Left ventricle myocardium inferior (tissue), 1 donor: ENCODE measurements around the gene NLRP1. TPM values are rescaled to one million over a fixed set of nuclear protein-coding genes. Genes with fewer than 3 reads are reported as not detected.

Experiments
- DNase-seq: peaks from one replicate; pipeline ENCODE4 v3.0.0-alpha.2; 2020
- H3K27ac ChIP-seq: fragments of 200-600 bp; replicated peaks from 2 replicates; pipeline ENCODE4 v1.8.0; 2021
- H3K27me3 ChIP-seq: fragments of 200-600 bp; 2 replicates; pipeline ENCODE4 v1.8.0; 2021; ENCODE audit warnings: low read depth
- H3K36me3 ChIP-seq: fragments of 200-600 bp; 2 replicates; pipeline ENCODE4 v1.8.0; 2021
- H3K4me1 ChIP-seq: fragments of 200-600 bp; 2 replicates; pipeline ENCODE4 v1.8.0; 2021
- H3K4me3 ChIP-seq: fragments of 200-600 bp; 2 replicates; pipeline ENCODE4 v1.8.0; 2021; ENCODE audit warnings: mild to moderate bottlenecking, moderate library complexity
- H3K9me3 ChIP-seq: fragments of 200-600 bp; replicated peaks from 2 replicates; pipeline ENCODE4 v1.8.0; 2021
- intact Hi-C: fragments of 100-400 bp; cut with micrococcal nuclease; formaldehyde crosslinking; loops from one replicate; pipeline ENCODE4 v1.11.0; 2022
- total RNA-seq: library from RNA; stranded (reverse); fragmentation: NEBNext Ultra II Directional; extraction: Animal tissue kit (Norgen Biotek cat#: 25700); gene quantifications from one replicate; pipeline ENCODE4 v1.2.1, GENCODE V29; 2021
- TF ChIP-seq, protein P1 (sequence below): fragments of 200-600 bp; IDR thresholded peaks from 2 replicates; pipeline ENCODE4 v1.8.0; 2021; ENCODE audit warnings: antibody characterized with exemption, mild to moderate bottlenecking, borderline replicate concordance
- donor health status: DM: no; HTN: yes; CAD: no; lungs with severe emphysema.

The NLRP1 gene
- total RNA-seq, 1 donor from 2014 or later, result 8.3 TPM

GRCh38 chr17:5523249-5523648 is 61.1 kb downstream of the NLRP1 start:
- H3K4me1 ChIP-seq, result peaks cover 11% of the 10 kb centered on the region
- H3K36me3 ChIP-seq, result peaks cover 45% of the 10 kb centered on the region
- no peak overlapping the region for H3K4me3 ChIP-seq
- H3K27ac ChIP-seq, result no peak overlapping the region
- intact Hi-C loops, result no loop called here
- no peak for DNase-seq
- no peaks in the 10 kb centered on the region for H3K9me3 ChIP-seq
- no peaks in the 10 kb centered on the region for H3K27me3 ChIP-seq
- TF ChIP-seq, protein P1, sequence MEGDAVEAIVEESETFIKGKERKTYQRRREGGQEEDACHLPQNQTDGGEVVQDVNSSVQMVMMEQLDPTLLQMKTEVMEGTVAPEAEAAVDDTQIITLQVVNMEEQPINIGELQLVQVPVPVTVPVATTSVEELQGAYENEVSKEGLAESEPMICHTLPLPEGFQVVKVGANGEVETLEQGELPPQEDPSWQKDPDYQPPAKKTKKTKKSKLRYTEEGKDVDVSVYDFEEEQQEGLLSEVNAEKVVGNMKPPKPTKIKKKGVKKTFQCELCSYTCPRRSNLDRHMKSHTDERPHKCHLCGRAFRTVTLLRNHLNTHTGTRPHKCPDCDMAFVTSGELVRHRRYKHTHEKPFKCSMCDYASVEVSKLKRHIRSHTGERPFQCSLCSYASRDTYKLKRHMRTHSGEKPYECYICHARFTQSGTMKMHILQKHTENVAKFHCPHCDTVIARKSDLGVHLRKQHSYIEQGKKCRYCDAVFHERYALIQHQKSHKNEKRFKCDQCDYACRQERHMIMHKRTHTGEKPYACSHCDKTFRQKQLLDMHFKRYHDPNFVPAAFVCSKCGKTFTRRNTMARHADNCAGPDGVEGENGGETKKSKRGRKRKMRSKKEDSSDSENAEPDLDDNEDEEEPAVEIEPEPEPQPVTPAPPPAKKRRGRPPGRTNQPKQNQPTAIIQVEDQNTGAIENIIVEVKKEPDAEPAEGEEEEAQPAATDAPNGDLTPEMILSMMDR, result no peak

DNA sequence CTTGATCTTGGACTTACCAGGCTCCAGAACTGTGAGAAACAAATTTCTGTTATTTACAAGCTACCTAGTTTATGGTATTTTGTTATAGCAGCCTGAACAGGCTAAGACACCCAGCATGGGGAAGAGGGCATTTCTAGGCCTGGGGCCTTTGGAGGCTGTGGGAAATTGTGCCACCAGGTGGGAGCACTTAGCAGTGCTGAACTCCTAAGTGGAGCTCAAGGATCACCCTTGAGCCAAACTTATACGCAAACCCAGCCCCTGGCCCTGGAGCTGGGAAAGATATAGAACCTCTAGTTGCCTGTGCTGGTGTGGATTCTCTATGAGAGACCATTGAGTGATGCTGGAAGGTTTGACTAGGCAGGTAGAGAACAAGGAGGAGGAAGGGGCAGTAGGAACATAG is 61.8 kb downstream of the NLRP1 start:
- no peak overlapping the region for H3K4me3 ChIP-seq
- peaks cover 46% of the 10 kb centered on the region for H3K36me3 ChIP-seq
- H3K27ac ChIP-seq, result no peak overlapping the region
- no peaks in the 10 kb centered on the region for H3K27me3 ChIP-seq
- no peaks in the 10 kb centered on the region for H3K9me3 ChIP-seq
- peaks cover 11% of the 10 kb centered on the region for H3K4me1 ChIP-seq
- no peak for DNase-seq
- intact Hi-C loops, result no loop called here
- TF ChIP-seq, protein P1, result no peak

DNA sequence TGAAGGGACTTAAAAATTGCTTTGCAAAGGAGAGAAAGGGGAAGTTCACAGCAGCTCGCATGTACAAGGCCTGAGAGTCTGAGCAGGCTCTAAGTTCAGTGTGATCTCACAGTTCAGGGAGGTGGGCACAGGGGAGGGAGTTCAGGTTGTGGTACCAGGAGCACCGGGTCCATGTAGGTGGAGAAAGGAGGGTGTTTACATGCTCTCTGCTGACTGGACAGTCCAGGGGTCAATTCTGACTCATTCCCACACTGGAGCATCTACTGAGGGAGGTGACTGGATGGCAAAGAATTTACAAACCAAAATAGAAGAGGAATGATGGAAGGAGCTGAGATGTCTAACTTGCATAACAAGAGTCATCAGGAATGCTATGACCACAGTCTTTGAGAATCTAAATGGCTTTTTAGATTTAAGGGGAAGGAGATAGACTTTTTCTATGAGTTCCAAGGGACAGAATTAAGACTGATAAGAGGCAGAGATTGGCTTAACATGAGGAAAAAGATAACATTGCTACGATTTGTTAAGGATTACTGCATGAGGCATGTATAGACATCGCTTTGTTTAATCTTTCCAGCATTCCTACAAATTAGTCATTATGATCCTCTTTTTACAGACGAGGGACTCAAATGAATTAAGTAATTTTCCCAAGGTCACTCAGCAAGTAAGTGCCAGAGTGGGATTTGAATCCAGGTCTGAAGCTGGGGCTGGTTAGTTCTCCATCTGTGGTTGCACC is 68.1 kb downstream of the NLRP1 start:
- no peak overlapping the region for H3K4me3 ChIP-seq
- intact Hi-C loops, result no loop called here
- H3K4me1 ChIP-seq, result no peaks in the 10 kb centered on the region
- no peaks in the 10 kb centered on the region for H3K27me3 ChIP-seq
- TF ChIP-seq, protein P1, result no peak
- H3K27ac ChIP-seq, result no peak overlapping the region
- no peak for DNase-seq
- peaks cover 35% of the 10 kb centered on the region for H3K36me3 ChIP-seq
- H3K9me3 ChIP-seq, result no peaks in the 10 kb centered on the region

DNA sequence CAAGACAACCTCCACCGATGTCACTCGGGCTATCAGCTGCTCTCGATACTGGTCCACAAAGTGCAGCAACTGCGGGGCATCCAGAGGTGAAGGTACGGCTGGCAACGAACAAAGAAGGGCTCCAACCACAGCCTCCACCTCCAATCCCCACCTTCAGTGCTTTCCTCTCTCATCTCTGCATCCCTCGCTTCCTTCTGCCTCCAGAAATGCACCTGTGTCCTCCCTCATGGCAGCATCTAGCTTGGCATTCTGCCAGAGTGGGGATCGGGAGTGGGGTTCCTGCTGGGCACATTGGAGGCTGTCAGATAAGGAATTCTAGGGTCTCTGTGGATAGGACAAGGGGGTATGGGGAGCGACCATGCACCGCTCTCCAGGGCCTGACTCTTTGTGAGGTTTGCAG is 69.3 kb downstream of the NLRP1 start:
- H3K4me3 ChIP-seq, result no peak overlapping the region
- no peaks in the 10 kb centered on the region for H3K27me3 ChIP-seq
- H3K9me3 ChIP-seq, result no peaks in the 10 kb centered on the region
- H3K4me1 ChIP-seq, result no peaks in the 10 kb centered on the region
- TF ChIP-seq, protein P1, result no peak
- no peak for DNase-seq
- H3K36me3 ChIP-seq, result peaks cover 29% of the 10 kb centered on the region
- intact Hi-C loops, result no loop called here
- no peak overlapping the region for H3K27ac ChIP-seq

GRCh38 chr17:5513628-5514027 is 70.7 kb downstream of the NLRP1 start:
- H3K36me3 ChIP-seq, result peaks cover 29% of the 10 kb centered on the region
- no peaks in the 10 kb centered on the region for H3K9me3 ChIP-seq
- no peaks in the 10 kb centered on the region for H3K27me3 ChIP-seq
- TF ChIP-seq, protein P1, result no peak
- H3K4me1 ChIP-seq, result no peaks in the 10 kb centered on the region
- H3K27ac ChIP-seq, result no peak overlapping the region
- DNase-seq, result no peak
- H3K4me3 ChIP-seq, result no peak overlapping the region
- intact Hi-C loops, result no loop called here
